Stomach smooth muscle (tissue), 2 donors: ENCODE data around the gene BRIP1.
"Not testable (repeated sequence)": the region's sequence is repeated elsewhere in the genome, so short reads cannot be mapped to it uniquely, and the experiment has no call there.

ENCODE experiments used
- H3K27ac ChIP-seq: one replicate; pipeline ENCODE4 v1.7.0; 2013; ENCODE audit warnings: mild to moderate bottlenecking, low read length, inconsistent platforms
- H3K27me3 ChIP-seq, 2 donors: one replicate each; pipeline ENCODE4 v1.7.0; 2013; ENCODE audit warnings: low read length in 2 of 2; ENCODE audit not compliant: insufficient read depth in 2 of 2, control insufficient read depth in 1 of 2
- H3K36me3 ChIP-seq, 2 donors: one replicate each; pipeline ENCODE4 v1.7.0; 2013; ENCODE audit warnings: low read length in 2 of 2; ENCODE audit not compliant: control insufficient read depth in 2 of 2, insufficient read depth in 2 of 2
- H3K4me1 ChIP-seq: one replicate; pipeline ENCODE4 v1.7.0; 2013; ENCODE audit warnings: low read length; ENCODE audit not compliant: control insufficient read depth, insufficient read depth
- H3K4me3 ChIP-seq, 2 donors: one replicate each; pipeline ENCODE4 v1.7.0; 2013; ENCODE audit warnings: low read length in 2 of 2
- H3K9ac ChIP-seq, 2 donors: one replicate each; pipeline ENCODE4 v1.7.0; 2013; ENCODE audit warnings: low read length in 2 of 2, mild to moderate bottlenecking in 1 of 2
- H3K9me3 ChIP-seq, 2 donors: one replicate each; pipeline ENCODE4 v1.7.0; 2013; ENCODE audit warnings: low read length in 2 of 2; ENCODE audit not compliant: control insufficient read depth in 2 of 2
- donor health status: healthy.
- donor health status: Pancreatic carcinoma.

The BRIP1 gene

GRCh38 chr17:61867033-61867432 is 3.7 kb upstream of the BRIP1 start:
- Histone ChIP-seq H3K27me3 (no peaks in the 10 kb centered on the region), H3K4me1 (peaks cover 6% of the 10 kb centered on the region), H3K9me3 (no peaks in the 10 kb centered on the region), H3K9ac (no peak overlapping the region), H3K4me3 (no peak overlapping the region), H3K36me3 (peaks cover 8 to 14% of the 10 kb centered on the region in 2 donors), H3K27ac (no peak overlapping the region)

- H3K27me3 ChIP-seq: no peaks in the 10 kb centered on the region
- peak overlapping the region; percentile 65 for H3K27ac ChIP-seq
- no peaks in the 10 kb centered on the region for H3K9me3 ChIP-seq
- peaks cover 6% of the 10 kb centered on the region for H3K4me1 ChIP-seq
- peaks cover 0 to 4% of the 10 kb centered on the region in 2 donors for H3K36me3 ChIP-seq
- peak overlapping the region; percentile 82 for H3K4me3 ChIP-seq
- H3K9ac ChIP-seq: peak overlapping the region; percentile 58 to 80
These were observed 436 bp upstream of the BRIP1 start for GRCh38 chr17:61863801-61864126.

GRCh38 chr17:61862105-61862574 is 1.2 kb downstream of the BRIP1 start:
- H3K36me3 ChIP-seq: no peaks in the 10 kb centered on the region
- peaks cover 6% of the 10 kb centered on the region for H3K4me1 ChIP-seq
- H3K9ac ChIP-seq: no peak overlapping the region
- H3K4me3 ChIP-seq: no peak overlapping the region
- H3K27me3 ChIP-seq: no peaks in the 10 kb centered on the region
- no peaks in the 10 kb centered on the region for H3K9me3 ChIP-seq
- H3K27ac ChIP-seq: no peak overlapping the region

GRCh38 chr17:61860397-61860796 is 2.9 kb downstream of the BRIP1 start:
- not testable (repeated sequence) for H3K27me3 ChIP-seq, H3K36me3 ChIP-seq, H3K4me3 ChIP-seq, H3K27ac ChIP-seq, H3K9me3 ChIP-seq, H3K4me1 ChIP-seq, H3K9ac ChIP-seq

GRCh38 chr17:61856035-61856434 is 7.3 kb downstream of the BRIP1 start:
- Histone ChIP-seq H3K27ac (no peak overlapping the region), H3K27me3 (no peaks in the 10 kb centered on the region), H3K36me3 (no peaks in the 10 kb centered on the region)

GRCh38 chr17:61852857-61853256 is 10.5 kb downstream of the BRIP1 start:
- H3K9me3 ChIP-seq: no peaks in the 10 kb centered on the region
- no peaks in the 10 kb centered on the region for H3K36me3 ChIP-seq
- H3K9ac ChIP-seq: no peak overlapping the region
- H3K4me3 ChIP-seq: no peak overlapping the region
- H3K27ac ChIP-seq: no peak overlapping the region
- no peaks in the 10 kb centered on the region for H3K27me3 ChIP-seq
- no peaks in the 10 kb centered on the region for H3K4me1 ChIP-seq

More at GRCh38 chr17:61856035-61856434, 7.3 kb downstream of the BRIP1 start:
- Histone ChIP-seq H3K4me3 (no peak overlapping the region), H3K9ac (no peak overlapping the region), H3K4me1 (no peaks in the 10 kb centered on the region), H3K9me3 (no peaks in the 10 kb centered on the region)

- no peaks in the 10 kb centered on the region for H3K27me3 ChIP-seq
These were observed 13.7 kb downstream of the BRIP1 start for GRCh38 chr17:61849674-61850073.

GRCh38 chr17:61848896-61849295 is 14.4 kb downstream of the BRIP1 start:
- Histone ChIP-seq H3K27ac (no peak overlapping the region), H3K36me3 (no peaks in the 10 kb centered on the region), H3K9me3 (no peaks in the 10 kb centered on the region), H3K27me3 (no peaks in the 10 kb centered on the region), H3K4me1 (no peaks in the 10 kb centered on the region), H3K9ac (no peak overlapping the region), H3K4me3 (no peak overlapping the region)

More at GRCh38 chr17:61849674-61850073, 13.7 kb downstream of the BRIP1 start:
- Histone ChIP-seq H3K36me3 (no peaks in the 10 kb centered on the region), H3K9ac (no peak overlapping the region), H3K4me3 (no peak overlapping the region), H3K27ac (no peak overlapping the region), H3K4me1 (no peaks in the 10 kb centered on the region), H3K9me3 (no peaks in the 10 kb centered on the region)

- Histone ChIP-seq H3K27me3 (no peaks in the 10 kb centered on the region), H3K9me3 (no peaks in the 10 kb centered on the region), H3K27ac (no peak overlapping the region), H3K36me3 (no peaks in the 10 kb centered on the region), H3K4me3 (no peak overlapping the region), H3K4me1 (no peaks in the 10 kb centered on the region), H3K9ac (no peak overlapping the region)
These were observed 15.1 kb downstream of the BRIP1 start for GRCh38 chr17:61848247-61848646.

GRCh38 chr17:61847659-61848058 is 15.7 kb downstream of the BRIP1 start:
- Histone ChIP-seq H3K27me3 (no peaks in the 10 kb centered on the region), H3K4me1 (no peaks in the 10 kb centered on the region), H3K9me3 (no peaks in the 10 kb centered on the region), H3K36me3 (no peaks in the 10 kb centered on the region), H3K27ac (no peak overlapping the region), H3K9ac (no peak overlapping the region), H3K4me3 (no peak overlapping the region)

GRCh38 chr17:61846761-61847375 is 16.5 kb downstream of the BRIP1 start:
- no peak overlapping the region for H3K9ac ChIP-seq

More at GRCh38 chr17:61846761-61847375, 16.5 kb downstream of the BRIP1 start:
- no peaks in the 10 kb centered on the region for H3K4me1 ChIP-seq
- H3K27ac ChIP-seq: no peak overlapping the region
- no peaks in the 10 kb centered on the region for H3K9me3 ChIP-seq
- H3K36me3 ChIP-seq: no peaks in the 10 kb centered on the region
- H3K4me3 ChIP-seq: no peak overlapping the region
- no peaks in the 10 kb centered on the region for H3K27me3 ChIP-seq
